22Rv1 (cell line): ENCODE measurements around the gene FANCC.

Experiments used
- CTCF ChIP-seq: fragments of 450-650 bp; IDR thresholded peaks from 2 replicates; pipeline ENCODE4 v1.5.1; 2017; ENCODE audit warnings: mild to moderate bottlenecking
- ZFX ChIP-seq: fragments of 450-650 bp; IDR thresholded peaks from 2 replicates; pipeline ENCODE4 v1.6.1; 2017; ENCODE audit warnings: antibody characterized with exemption, borderline replicate concordance

GRCh38 chr9:95078939-95079338 is 238.6 kb downstream of the FANCC start:
- TF ChIP-seq CTCF (no peak), ZFX (no peak)
